ENCODE data around the gene GALNT2. TPM values are rescaled to one million over a fixed set of nuclear protein-coding genes. Genes with fewer than 3 reads are reported as not detected.
A peak's percentile ranks its signal among the peaks of the same experiment; 100 is the strongest.

Gene GALNT2
- total and polyA plus RNA-seq, 2 of the 4 experiments (the other 2 are of a cell fraction): 50.4 to 189 TPM

DNA sequence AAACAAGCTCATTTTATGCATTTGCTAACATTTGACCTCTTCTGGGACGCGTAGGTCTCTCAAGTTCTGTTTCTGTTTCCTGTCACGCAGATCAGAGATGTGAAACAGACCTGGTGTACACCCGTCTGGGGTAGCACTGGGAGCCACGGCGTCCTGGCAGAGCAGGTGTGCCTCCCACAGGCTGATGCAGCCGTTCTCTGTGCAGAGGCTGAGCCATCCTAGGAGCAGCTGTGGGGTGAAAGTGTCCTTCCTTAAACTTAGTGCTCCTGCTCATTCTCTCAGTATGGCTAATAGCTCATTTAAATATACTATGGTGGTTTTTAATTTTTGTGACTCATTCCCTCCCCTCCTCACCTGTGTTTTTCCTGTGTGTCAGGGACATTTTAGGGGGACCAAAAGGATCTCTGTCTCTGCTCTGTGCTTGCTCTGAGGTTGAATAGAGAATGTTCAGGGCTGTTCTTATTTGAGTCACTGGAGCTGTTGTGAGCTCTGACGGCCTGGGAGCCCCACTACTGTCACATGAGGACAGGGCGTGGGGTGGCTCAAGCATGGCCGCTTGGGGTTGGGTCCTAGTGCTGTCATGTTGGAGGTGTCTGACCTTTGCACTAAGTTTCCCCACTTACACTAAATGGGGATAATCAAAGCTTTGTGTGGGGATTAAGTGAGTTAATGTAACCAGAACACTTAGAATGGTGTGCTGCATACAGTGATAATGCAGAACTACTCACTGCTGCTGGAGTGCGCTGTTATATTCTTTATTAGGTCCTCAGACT is 43.0 kb downstream of the GALNT2 start:
- Histone ChIP-seq H3K4me2 (ENCODE audit: low read depth, low read length) (no peak overlapping the region), H3K56ac (ENCODE audit: extremely low read depth, insufficient read depth, low read length) (no peak overlapping the region), H2BK20ac (ENCODE audit: low read depth, low read length) (no peak overlapping the region), H3K36me3 (ENCODE audit: control insufficient read depth, insufficient read depth, low read length) (no peaks in the 10 kb centered on the region; the same call in 1 of the 2 replicates), H3K18ac (ENCODE audit: low read depth, low read length) (no peak overlapping the region), H3K14ac (replicated peaks; ENCODE audit: low read depth, low read length) (no peak overlapping the region), H3K4me3 (ENCODE audit: insufficient read depth, low read depth, low read length) (no peak overlapping the region), H3K4ac (ENCODE audit: low read depth, low read length) (no peak overlapping the region), H3K9me3 (ENCODE audit: control insufficient read depth, insufficient read depth, low read length) (no peaks in the 10 kb centered on the region), H2BK15ac (ENCODE audit: low read depth, low read length) (no peak overlapping the region), H4K5ac (ENCODE audit: low read depth, low read length) (no peak overlapping the region), H2BK5ac (ENCODE audit: low read depth, low read length, poor library complexity, severe bottlenecking) (no peak overlapping the region), H4K91ac (ENCODE audit: insufficient read depth, low read depth, low read length) (no peak overlapping the region), H2AK5ac (ENCODE audit: low read depth, low read length) (0 out of 2 replicates have a peak overlapping the region, but pooled peaks have one; percentile 7), H2AK9ac (replicated peaks; ENCODE audit: low read depth, low read length, poor library complexity) (peak overlapping the region; percentile 48), H3K4me1 (ENCODE audit: control insufficient read depth, insufficient read depth, low read length) (peaks cover 41% of the 10 kb centered on the region), H4K8ac (ENCODE audit: low read depth in 2 of 2, low read length in 2 of 2) (no peak overlapping the region), H3K9ac (ENCODE audit: low read depth, low read length) (no peak overlapping the region), H3K27me3 (ENCODE audit: control insufficient read depth, insufficient read depth, low read length) (no peaks in the 10 kb centered on the region), H3K9me1 (ENCODE audit: insufficient read depth, low read length) (peaks cover 50% of the 10 kb centered on the region), H3K79me1 (ENCODE audit: low read depth in 1 of 2, low read length in 2 of 2) (peaks cover 44 to 89% of the 10 kb centered on the region in 2 experiments), H2AFZ (replicated peaks; ENCODE audit: low read length, poor library complexity) (no peak overlapping the region), H3K23ac (ENCODE audit: low read depth, low read length) (no peak overlapping the region), H3K27ac (ENCODE audit: insufficient read depth, low read length) (no peak overlapping the region), H4K20me1 (ENCODE audit: insufficient read depth, low read length) (peaks cover 66% of the 10 kb centered on the region), H2BK120ac (ENCODE audit: low read depth, low read length) (no peak overlapping the region)
- CTCF ChIA-PET: interaction anchor here (0.7 to 1.2 kb wide), 3 partner anchors 13 to 29 kb away, joined by 4 to 7 read pairs (median 5); no protein-coding TSS in a partner anchor
- TF ChIP-seq MAZ (IDR thresholded peaks at IDR 0.05; ENCODE audit: borderline replicate concordance, low read depth, low read length) (no peak), CEBPB (IDR thresholded peaks at IDR 0.05; ENCODE audit: low read depth, low read length) (no peak), BHLHE40 (IDR thresholded peaks at IDR 0.05; ENCODE audit: low read depth, low read length) (no peak), MXI1 (IDR thresholded peaks at IDR 0.05; ENCODE audit: borderline replicate concordance, low read depth, low read length) (no peak), POLR2A (IDR thresholded peaks at IDR 0.05; ENCODE audit: low read depth, low read length) (no peak), RFX5 (IDR thresholded peaks at IDR 0.05; ENCODE audit: low read depth, low read length) (no peak), SMC3 (IDR thresholded peaks at IDR 0.05; ENCODE audit: low read depth, low read length) (no peak), NFE2L2 (IDR thresholded peaks at IDR 0.05; ENCODE audit: low read depth, low read length) (no peak)
- TF ChIP-seq, protein P1, sequence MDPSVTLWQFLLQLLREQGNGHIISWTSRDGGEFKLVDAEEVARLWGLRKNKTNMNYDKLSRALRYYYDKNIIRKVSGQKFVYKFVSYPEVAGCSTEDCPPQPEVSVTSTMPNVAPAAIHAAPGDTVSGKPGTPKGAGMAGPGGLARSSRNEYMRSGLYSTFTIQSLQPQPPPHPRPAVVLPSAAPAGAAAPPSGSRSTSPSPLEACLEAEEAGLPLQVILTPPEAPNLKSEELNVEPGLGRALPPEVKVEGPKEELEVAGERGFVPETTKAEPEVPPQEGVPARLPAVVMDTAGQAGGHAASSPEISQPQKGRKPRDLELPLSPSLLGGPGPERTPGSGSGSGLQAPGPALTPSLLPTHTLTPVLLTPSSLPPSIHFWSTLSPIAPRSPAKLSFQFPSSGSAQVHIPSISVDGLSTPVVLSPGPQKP (IDR thresholded peaks at IDR 0.05; ENCODE audit: borderline replicate concordance, low read depth, low read length): no peak
- no TSS peak for BruUV-seq (replicated peaks)
- in situ Hi-C loops (cut with MboI; ENCODE audit: low sequenced_read_pairs): no loop called here
- dilution Hi-C loops (cut with HindIII; ENCODE audit: low sequenced_read_pairs, unreplicated experiment): no loop called here
- DNase-seq: peak; percentile 43
- intact Hi-C loops (cut with micrococcal nuclease): no loop called here
- POLR2A ChIA-PET (ENCODE audit: unreplicated experiment): no interaction called here
- no peak for ATAC-seq (ENCODE audit: low read depth)
- no CpG with 5 or more reads among the region's 11 CpGs for WGBS, 2 experiments (ENCODE audit: extremely low coverage in 2 of 2, insufficient read length in 1 of 2)

Measured in IMR-90 (cell line).